ENCODE measurements around the gene CAMTA1. TPM values are rescaled to one million over a fixed set of nuclear protein-coding genes. Genes with fewer than 3 reads are reported as not detected.

The CAMTA1 gene
- total and polyA plus RNA-seq, 9 of the 15 experiments (the other 6 are each of a cell fraction or from before 2014, with no cell fraction given), result 43.9 to 161 (median 65.9) TPM

DNA sequence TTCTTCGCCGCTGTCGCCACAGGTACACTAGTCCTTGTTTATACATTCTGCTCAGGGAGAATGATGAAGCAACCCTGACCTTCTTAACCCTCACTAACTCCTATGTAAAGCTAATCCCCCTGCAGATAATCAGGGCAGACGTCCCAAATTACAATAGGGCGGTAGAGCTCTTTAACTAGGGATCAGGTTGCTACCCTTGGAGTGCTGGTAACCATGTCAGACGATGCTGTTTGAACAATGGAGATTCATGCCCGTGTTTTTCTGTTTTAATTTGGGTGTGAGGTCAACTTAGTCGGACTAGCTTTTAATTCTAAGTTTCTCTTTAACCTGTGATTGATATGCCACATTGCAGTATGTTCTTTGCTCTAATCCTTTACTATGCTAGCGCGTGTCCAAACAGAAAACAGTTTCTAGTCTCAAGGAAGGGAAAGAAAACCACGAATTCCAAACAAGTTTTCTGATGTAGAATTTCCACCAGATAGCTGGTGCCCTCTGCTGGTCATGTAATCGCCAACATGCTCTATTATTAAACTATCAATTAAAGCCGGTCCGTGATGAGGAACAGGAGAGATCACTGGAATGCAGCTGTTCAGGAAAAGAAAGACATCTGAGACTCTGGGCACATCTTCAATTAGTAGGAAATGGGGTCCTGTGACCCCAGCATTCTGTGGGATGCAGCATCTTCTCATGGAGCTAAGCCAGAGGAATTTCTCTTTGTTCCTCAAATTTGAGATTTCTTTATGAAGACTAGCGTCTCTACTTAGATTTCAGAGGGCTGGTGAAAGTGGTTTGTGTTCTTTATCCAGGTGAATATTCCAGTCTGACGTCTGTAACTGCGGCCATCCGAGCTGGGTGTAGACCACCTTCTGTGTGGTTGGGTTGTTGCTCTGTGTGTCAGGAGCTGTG lies 967.5 kb downstream of the CAMTA1 start (continued):
- TF ChIP-seq LARP7 (IDR thresholded peaks at IDR 0.05), result no peak

DNA sequence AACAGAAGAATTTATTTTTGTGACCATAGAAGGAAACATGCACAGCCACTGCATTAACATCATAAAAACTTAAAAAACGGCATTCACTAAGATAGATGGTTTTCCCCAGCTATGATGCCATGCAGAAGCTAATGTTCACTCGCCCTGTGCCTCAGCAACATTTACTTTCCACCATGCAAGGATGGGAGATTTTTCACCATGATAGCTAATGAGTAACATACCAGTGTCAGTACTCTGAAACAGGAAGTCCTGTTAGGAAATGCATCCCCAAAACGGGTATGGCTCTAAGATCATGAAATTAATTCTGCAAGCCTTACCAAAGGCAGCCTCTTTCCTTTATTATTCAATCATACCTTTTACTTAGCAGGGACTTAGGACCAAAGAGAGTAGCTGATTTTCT lies 968.4 kb downstream of the CAMTA1 start:
- WGBS (ENCODE audit: insufficient coverage, low coverage, missing lambda C conversion rate), result 1% methylated on average over 3 of the region's 3 CpGs
- Histone ChIP-seq H3K4me2 (ENCODE audit: insufficient read depth, low read length) (no peak overlapping the region), H3K4me3 (no peak overlapping the region), H3K9ac (ENCODE audit: insufficient read depth in 1 of 2, low read depth in 2 of 2, low read length in 2 of 2) (no peak overlapping the region), H3K9me1 (ENCODE audit: control insufficient read depth, insufficient read depth, low read length) (no peaks in the 10 kb centered on the region), H3K9me3 (replicated peaks; ENCODE audit: control insufficient read depth, insufficient read depth, low read depth, low read length) (no peaks in the 10 kb centered on the region), H3K4me1 (replicated peaks in 1 of 2; ENCODE audit: control insufficient read depth in 2 of 2, insufficient read depth in 2 of 2, low read length in 2 of 2) (no peaks in the 10 kb centered on the region), H2AFZ (ENCODE audit: low read depth, low read length) (no peak overlapping the region), H4K20me1 (replicated peaks; ENCODE audit: control insufficient read depth, insufficient read depth, low read length) (0 out of 2 replicates have a peak, but pooled peaks cover 5% of the 10 kb centered on the region), H3K27ac (ENCODE audit: extremely low read depth, low read depth, low read length) (no peak overlapping the region), H3K36me3 (ENCODE audit: control insufficient read depth, insufficient read depth, low read length) (no peaks in the 10 kb centered on the region), H3K79me2 (ENCODE audit: control insufficient read depth, insufficient read depth, low read length) (no peaks in the 10 kb centered on the region), H3K27me3 (ENCODE audit: control insufficient read depth in 2 of 2, insufficient read depth in 2 of 2, low read length in 2 of 2) (peaks cover 17 to 33% of the 10 kb centered on the region in 2 experiments)
- no peak for DNase-seq (ENCODE audit: extremely low read depth in 1 of 4, low spot score in 3 of 4)
- no peak for ATAC-seq
- TF ChIP-seq, protein P1, sequence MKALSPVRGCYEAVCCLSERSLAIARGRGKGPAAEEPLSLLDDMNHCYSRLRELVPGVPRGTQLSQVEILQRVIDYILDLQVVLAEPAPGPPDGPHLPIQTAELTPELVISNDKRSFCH (CRISPR knock-in tag; IDR thresholded peaks at IDR 0.05), result no peak
- TF ChIP-seq, protein P1 (tag; IDR thresholded peaks at IDR 0.05), result no peak
- TF ChIP-seq SRF (CRISPR knock-in tag; IDR thresholded peaks at IDR 0.05), result peak in 1 of 2 experiments; percentile 79; a peak in 2 of 4 replicates
- TF ChIP-seq HMGN3 (IDR thresholded peaks at IDR 0.05; ENCODE audit: borderline replicate concordance, extremely low read depth, insufficient read length, low read depth, low read length), result no peak
- TF ChIP-seq, protein P2, sequence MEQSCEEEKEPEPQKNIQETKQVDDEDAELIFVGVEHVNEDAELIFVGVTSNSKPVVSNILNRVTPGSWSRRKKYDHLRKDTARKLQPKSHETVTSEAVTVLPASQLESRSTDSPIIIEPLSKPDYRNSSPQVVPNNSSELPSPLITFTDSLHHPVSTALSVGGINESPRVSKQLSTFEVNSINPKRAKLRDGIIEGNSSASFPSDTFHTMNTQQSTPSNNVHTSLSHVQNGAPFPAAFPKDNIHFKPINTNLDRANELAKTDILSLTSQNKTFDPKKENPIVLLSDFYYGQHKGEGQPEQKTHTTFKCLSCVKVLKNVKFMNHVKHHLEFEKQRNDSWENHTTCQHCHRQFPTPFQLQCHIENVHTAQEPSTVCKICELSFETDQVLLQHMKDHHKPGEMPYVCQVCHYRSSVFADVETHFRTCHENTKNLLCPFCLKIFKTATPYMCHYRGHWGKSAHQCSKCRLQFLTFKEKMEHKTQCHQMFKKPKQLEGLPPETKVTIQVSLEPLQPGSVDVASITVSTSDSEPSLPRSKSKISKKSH (CRISPR knock-in tag; IDR thresholded peaks at IDR 0.05), result no peak
- no peak for TF ChIP-seq ZNF197 (CRISPR knock-in tag; IDR thresholded peaks at IDR 0.05; ENCODE audit: low read depth)
- no peak for TF ChIP-seq ZNF717 (CRISPR knock-in tag; IDR thresholded peaks at IDR 0.05)
- TF ChIP-seq HDAC6 (IDR thresholded peaks at IDR 0.05; ENCODE audit: low read depth, low read length), result no peak
- no peak for TF ChIP-seq ZNF184 (CRISPR knock-in tag; IDR thresholded peaks at IDR 0.05)
- TF ChIP-seq SMARCC2 (IDR thresholded peaks at IDR 0.05; ENCODE audit: low read depth), result no peak
- intact Hi-C loops (cut with micrococcal nuclease), result loop anchor here (5.0 kb wide), 1 partner anchor 149 kb away; no protein-coding TSS in a partner anchor
- FAIRE-seq, result no peak
- BruUV-seq (replicated peaks), result no TSS peak
- ChIA-PET POLR2A (interaction anchor here (1.2 to 1.4 kb wide), 2 partner anchors 11 to 36 kb away, joined by 3 to 5 read pairs; no protein-coding TSS in a partner anchor), CTCF (ENCODE audit: low intra/inter-chr PET ratio) (interaction anchor here (6.1 kb wide), 1 partner anchor 85 kb away, joined by 58 read pairs; no protein-coding TSS in a partner anchor)
- in situ Hi-C loops (cut with MboI), result loop anchor here (5.0 kb wide), 1 partner anchor 81 kb away; no protein-coding TSS in a partner anchor
